Ovary (tissue), 3 donors: ENCODE data around the gene MAP1A.

Experiments
- EP300 ChIP-seq: sonication (generic); formaldehyde crosslinking; IDR thresholded peaks from one replicate; pipeline ENCODE4 v1.6.1; 2017; ENCODE audit warnings: antibody characterized with exemption
- POLR2A ChIP-seq: fragments of 450-650 bp; IDR thresholded peaks from one replicate; pipeline ENCODE4 v1.6.1; 2017; ENCODE audit warnings: antibody characterized with exemption, mild to moderate bottlenecking, moderate library complexity
- TF ChIP-seq, protein P1 (sequence below), 3 donors: fragments of 450-650 bp in 2 of 3; fragments of 200-600 bp in 1 of 3; IDR thresholded peaks; one replicate each; pipeline versions ENCODE4 v1.5.1 to v1.8.0; 2016 to 2022; ENCODE audit warnings: antibody characterized with exemption in 3 of 3, mild to moderate bottlenecking in 1 of 3
- donor health status: DM: no; HTN: no; CAD: no.

- TF ChIP-seq, protein P1, sequence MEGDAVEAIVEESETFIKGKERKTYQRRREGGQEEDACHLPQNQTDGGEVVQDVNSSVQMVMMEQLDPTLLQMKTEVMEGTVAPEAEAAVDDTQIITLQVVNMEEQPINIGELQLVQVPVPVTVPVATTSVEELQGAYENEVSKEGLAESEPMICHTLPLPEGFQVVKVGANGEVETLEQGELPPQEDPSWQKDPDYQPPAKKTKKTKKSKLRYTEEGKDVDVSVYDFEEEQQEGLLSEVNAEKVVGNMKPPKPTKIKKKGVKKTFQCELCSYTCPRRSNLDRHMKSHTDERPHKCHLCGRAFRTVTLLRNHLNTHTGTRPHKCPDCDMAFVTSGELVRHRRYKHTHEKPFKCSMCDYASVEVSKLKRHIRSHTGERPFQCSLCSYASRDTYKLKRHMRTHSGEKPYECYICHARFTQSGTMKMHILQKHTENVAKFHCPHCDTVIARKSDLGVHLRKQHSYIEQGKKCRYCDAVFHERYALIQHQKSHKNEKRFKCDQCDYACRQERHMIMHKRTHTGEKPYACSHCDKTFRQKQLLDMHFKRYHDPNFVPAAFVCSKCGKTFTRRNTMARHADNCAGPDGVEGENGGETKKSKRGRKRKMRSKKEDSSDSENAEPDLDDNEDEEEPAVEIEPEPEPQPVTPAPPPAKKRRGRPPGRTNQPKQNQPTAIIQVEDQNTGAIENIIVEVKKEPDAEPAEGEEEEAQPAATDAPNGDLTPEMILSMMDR (IDR thresholded peaks at IDR 0.05) = no peak
- TF ChIP-seq POLR2A (no peak), EP300 (no peak)
These were observed 35.6 kb downstream of the MAP1A start for GRCh38 chr15:43552986-43553385.
